GM20431 (cell line): ENCODE data around the gene CDC7.
"Not testable (repeated sequence)": the region's sequence is repeated elsewhere in the genome, so short reads cannot be mapped to it uniquely, and the experiment has no call there.

Source experiments
- in situ Hi-C: fragments of 300-500 bp; cut with MseI, MboI; formaldehyde crosslinking; loops from one replicate; pipeline ENCODE4 v1.15.0; 2020; ENCODE audit warnings: low sequenced_read_pairs; ENCODE audit not compliant: unreplicated experiment

Gene CDC7

DNA sequence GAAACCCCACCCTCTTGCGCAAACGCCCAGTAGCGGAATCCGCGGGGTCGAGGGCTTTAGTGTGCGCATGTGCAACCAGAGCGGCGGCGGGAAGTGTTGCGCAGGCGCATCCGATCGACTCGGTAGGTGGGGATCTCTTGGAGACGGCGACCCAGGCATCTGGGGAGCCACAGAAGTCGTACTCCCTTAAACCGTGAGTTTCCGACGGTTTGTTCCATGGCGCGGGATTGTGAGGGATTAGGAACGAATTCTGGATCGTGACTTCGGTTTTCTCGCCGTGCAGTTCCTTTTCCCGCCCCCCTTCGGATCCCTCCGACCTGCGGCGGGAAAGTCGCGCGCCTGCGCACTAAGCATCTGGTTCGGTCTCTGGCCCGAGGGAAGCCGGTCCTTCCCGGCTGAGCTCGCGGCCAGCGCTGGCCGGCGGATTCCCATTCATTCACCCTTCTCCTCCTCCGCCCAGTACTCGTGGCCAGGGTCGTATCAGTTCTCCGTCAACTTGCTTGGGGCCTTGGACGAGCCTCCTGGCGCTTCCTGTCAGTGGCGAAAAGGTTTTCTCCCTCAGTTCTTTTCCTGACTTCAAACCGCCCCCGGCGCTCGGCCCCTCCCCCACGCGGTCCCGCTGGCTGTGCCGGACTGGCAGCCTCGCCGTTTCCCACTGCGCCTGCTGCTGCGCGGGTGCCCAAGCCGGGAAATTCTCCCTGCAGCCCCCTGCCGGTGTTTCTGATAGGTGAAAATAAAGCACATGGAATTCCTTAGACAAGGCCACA lies at the start of gene CDC7:
Gene CDC7 (plus strand): TSS at position 96 of the 767 bp plus-strand sequence. CDS start 866 bp downstream, outside the sequence.
- in situ Hi-C loops, result no loop called here

DNA sequence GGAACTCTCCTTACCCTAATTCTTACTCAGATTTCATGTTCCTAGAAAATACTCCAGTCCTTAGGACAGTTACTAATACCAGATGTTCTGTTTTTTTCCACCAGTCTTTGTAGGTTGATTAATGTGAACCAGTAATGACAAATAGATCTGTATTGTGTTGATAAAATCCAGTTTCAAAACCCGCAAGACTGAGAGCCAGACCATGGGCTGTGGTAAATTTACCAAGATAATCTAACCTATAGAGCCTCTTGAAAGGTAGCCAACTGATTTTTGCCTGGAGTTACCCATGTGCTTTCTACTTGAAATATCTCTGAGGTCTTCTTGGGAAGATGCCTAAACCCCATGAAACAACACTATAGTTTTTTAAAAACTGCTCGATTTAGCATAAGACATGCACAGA lies 46.5 kb upstream of the CDC7 start:
- in situ Hi-C loops, result no loop called here

DNA sequence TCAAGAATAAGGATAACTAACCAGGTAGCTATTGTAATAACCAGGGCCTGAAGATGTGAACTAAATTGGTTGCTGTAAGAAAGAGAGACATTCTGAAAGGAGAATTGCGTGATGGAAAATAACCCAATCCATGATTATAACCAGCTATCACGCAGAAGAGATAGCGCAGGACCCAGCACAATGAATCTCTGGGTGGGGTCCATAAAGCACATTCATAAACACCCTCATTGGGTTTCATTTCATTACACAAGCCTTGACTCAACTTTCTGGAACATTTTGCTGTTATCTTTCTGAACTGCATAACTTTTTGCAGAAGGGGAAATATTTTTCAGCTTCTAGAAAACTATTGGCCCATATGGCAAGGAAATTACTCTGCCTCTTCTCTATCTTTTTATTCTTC lies 45.3 kb upstream of the CDC7 start:
- in situ Hi-C loops, result no loop called here

DNA sequence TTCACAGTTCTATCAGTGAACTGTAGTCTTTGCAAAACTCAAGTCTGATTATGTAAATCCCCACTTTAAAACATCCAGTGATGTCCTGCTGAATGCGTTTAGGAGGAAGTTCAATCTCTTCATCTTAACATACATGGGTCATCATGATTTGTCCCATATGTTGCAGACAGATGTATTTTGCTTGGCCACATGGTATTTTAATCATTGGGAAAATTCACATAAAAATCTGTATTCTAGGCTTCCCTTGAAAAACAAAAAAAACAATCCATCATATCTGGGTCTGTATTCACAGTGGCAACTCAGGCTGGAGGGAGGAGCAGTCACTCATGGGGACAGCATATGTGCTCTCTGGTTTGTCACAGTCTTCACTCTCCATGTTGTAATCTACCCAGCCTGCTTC lies 44.8 kb upstream of the CDC7 start:
- in situ Hi-C loops, result no loop called here

DNA sequence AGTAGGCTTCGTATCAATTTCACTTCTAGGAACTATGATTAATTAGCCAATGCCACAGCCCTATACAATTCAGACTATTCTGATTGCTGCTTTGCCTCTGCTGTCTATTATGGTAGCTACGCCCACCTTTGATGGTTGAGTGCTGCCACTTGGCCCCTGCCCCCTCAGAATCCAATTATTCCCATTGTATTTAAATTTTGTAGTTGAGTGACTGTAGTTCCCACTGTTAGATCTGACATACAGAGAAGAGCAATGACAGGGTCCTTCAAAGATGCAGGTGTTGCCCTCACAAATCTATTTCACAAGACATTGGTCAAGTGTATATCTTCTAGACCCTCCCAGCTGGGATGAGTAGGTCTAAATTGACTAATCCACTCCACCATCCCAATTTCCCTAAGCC lies 35.3 kb upstream of the CDC7 start:
- in situ Hi-C loops, result not testable (repeated sequence)

DNA sequence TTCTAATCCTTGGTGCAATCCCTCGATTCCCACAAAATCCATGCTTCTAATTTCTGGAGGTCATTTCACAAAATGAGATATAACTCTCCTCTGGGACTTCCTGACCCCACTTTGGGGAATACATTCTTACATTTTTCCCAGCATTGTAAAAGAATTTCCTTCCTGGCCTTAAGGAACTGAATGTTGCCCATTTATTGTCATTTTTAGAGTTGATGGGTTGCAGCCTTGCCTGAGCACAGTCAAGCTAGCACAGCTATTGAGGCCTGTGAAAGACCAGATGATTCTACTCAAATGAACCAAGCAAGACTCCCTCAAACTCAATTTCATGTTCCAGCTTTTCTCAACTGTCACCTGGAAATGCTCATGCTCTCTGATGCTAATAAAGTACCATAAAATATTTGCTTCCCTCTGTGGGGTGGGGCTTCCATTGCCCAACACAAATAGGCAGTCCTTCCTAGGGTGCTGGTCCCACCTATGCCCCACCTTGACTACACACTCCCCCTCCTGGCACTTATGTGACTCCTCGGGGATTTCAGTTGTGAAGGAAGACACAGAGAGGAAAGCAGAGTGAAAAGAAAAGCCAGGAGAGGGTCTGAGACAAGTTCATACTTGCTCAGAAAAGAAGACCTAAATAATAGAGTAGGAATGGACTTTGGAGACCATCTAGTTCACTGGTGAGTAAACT lies 24.0 kb upstream of the CDC7 start:
- in situ Hi-C loops, result no loop called here

DNA sequence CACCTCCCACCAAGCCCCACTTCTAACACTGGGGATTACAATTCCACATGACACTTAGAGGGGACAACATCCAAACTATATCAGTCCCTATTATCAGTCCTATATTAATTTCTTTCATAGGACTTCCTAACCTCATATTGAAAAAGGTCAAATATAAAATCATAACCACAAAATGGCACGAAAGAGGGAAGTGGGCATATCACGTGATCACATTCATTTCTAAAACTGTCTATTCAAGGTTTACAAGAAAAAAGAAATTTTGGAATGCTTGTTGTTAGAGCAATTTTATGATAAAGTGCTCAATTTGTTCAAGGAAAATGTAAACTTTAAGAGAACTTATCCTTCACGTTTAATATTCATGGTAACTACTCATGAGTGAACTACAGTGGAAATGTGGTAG lies 13.2 kb upstream of the CDC7 start:
- in situ Hi-C loops, result no loop called here

DNA sequence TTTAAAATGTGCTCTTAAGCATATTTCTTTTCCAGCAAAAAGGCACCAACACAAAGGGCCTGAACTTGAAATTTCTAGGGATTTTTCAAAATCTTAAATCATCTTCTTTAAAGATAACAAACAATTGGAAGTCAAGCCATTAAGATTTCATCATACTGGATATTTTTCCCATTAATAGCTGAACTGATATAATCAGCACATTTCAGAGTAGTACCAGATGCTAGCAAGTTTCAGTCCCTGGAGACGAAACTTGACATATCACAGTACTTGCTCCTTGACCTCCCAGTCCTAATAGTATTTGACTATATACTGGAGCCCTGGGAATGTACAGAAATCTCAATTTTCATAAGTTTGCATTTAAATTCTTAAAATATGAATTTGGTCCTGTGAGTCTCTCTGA lies 10.2 kb upstream of the CDC7 start:
- in situ Hi-C loops, result no loop called here

DNA sequence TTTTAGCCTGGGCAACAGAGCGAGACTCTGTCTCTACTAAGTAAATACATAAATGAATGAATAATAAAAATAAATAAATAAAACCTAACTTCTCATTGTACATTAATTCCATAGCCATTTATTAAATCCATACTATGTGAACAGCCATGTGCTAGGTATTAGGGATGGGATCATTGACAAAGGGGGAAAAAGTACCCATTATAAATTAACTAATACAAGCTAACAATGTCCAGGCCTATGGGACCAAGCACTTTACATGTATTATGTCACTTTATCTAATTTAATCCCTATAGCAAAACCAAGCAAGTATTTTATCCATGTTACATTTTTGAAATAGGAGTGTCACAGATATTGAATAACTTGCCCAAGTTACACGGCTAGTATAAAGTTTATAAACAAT lies 2.6 kb upstream of the CDC7 start:
- in situ Hi-C loops, result no loop called here

DNA sequence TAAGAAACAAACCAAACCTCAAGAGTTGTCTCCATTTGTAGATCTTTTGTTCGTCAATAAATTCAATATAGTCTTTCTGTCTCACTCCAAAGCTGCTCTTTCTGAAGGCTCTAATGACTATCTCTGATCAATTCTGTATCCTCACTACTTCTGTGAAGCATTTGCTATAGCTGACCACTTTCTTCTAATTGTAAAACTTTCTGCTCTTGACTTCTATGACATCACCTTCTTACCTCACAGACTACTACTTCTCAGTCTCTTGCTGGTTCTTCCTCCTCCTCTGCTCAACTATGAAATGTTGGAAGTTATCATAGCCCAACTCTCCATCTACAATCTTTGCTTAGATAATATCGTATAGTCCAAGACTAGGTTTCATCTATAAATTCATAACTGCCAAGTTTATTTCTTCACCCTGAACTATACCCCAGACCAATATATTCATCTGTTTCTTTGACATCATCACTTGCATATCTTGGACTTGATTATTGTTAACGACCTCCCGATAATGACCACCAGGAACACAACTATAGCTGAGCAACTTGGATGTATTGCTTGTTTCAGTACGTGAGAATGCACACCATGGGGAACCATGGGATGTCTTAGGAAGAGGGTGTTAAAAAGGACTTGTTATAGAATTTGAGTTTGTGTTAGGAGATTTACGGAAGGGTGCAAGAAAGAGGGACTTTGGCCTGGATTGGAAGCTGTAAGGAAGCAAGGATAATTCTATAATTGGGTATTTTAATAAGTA lies 2.0 kb upstream of the CDC7 start:
- in situ Hi-C loops, result no loop called here

DNA sequence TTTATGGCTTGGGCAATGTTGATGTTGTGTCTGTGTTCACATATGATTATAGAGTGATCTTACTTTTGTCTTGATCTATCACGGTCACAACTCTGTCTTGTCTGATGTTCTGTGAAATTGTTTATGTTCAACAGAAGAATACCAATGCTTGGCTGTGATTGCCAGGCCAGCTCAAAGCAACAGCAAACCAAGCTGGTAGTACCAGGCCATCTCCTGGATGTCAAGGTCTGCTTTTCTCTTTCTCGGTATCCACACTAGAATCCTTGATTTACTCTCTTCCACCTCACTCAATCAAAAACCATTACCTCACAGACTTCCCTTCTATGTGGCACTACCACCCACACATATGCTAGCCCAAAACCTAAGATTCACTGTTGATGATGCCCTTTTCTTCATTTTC lies 1.3 kb upstream of the CDC7 start:
- in situ Hi-C loops, result no loop called here

DNA sequence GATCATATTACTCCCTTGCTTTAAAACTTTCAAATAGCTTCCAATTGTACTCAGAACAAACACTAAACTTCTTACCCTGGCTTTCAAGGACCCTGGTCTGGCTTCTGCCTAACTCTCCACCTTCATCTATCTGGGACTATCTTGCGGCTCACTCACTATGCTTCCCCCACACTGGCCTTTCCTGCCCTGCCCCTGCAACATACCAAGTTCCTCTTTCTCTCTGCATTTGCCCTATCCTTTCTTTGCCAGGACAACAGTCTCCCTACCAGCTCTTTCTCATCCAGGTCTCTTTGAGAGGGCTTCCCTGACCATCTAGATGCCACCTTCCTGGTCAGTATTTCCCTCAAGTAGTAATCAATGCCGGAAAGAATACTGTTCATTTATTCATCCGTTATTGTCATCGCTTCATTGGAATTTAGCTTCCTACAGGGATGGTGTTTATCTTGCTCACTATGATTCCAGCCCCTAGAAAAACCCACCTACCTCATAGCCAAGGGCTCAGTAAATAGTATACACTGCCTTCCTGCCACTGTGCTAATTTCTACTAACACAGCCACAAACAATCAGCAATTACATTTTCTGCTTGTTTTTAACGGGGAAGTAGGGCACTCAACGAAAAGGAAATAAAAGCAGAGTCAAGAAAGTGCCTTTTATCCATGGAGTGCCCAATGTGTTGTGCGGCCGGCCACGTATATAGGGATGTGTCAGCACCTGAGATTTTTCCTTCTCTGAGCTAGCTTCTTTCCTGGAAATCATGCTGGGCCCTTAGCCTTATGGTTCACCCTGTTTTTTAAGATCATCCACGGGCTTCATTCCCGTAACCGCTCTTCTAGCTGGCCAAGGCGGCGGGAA lies 521 bp upstream of the CDC7 start:
- in situ Hi-C loops, result no loop called here

DNA sequence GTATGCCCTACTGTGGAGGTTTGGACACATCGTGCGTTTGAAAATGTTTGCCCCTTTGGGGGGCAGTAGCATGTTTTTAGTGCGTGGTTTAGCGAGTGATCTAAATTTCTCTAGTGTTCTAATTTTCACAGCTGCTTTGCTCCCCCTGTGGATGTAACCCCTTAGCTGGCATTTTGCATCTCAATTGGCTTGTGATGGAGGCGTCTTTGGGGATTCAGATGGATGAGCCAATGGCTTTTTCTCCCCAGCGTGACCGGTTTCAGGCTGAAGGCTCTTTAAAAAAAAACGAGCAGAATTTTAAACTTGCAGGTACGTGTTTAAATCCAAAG lies 836 bp downstream of the CDC7 start:
- in situ Hi-C loops, result no loop called here

DNA sequence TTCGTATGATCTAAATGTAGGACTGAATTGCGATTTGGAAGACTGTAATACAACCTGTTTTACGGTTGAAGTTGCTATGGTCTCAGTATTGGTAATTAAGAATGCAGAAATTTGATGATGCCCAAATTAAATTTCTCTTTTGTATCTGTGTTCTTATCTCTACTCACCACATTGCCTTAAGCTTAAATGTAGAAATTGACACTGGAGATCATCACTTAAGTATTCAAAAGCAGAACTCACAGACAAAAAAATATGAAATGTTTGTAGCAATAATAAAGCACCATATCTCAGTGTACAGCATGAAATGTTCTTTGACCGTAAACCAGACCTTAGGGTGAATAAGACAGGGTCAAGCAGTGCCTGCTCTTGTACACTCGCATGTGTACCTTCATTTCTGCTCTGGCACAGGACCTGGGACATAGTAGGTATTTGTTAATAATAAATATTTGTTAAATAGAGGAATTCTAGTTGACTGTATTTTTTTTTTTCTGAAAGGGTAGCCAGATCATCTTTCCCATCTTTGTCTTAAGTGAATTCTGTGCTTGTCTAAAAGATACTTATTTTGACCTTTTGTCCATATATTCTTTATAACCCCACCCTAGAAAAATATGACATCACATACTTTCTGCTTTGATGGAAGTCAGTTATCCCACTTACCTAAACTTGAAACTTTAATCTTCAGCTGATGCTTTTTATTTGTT lies 1.5 kb downstream of the CDC7 start:
- in situ Hi-C loops, result no loop called here

DNA sequence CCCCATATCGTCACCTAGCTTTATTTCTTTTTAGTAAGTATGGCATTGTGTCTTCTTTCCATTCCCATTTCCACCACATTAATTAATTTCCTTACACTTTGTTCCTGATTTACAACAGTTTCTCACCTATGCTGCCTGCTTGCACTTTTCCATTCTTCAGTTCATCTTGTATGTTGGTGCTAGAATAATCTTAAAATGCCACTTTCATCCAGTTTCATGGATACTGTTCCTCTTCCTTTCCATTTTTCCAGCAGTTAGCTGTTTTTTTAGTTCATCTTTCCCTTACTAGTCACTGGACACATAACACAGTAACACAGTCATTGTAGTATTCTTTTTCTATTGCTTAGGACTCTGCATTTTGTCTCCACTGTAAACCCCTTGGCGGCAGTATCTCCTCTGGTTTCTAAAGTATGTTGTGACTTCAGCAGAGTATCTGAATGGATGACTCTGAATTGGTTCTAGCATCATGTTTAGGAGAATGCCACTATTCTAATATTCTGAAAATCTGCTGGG lies 2.1 kb downstream of the CDC7 start:
- in situ Hi-C loops, result no loop called here

DNA sequence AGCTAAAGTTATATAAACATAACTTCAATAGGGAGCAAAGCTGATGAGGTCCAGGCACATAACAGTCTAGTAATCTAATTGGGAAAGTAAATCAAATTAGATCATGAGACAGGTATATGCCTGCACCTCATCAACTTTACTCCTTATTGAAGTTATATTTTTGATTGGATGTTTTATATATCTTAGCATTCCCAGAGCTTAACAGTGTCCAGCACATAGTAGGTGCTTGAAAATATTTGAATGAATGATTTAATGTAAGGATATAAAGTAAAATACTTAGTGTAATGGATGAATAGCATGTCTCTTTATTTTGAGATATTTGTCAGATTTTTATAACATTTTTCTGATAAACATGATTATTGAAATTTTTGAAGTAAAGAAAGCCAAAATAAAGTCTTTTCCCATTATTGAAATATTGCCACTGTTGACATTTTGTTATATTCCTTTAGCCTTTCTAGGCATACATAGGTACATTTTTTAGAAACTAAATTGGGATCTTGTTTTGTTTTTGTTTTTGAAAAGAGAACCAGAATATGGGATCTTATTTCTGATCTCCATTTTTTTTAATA lies 2.8 kb downstream of the CDC7 start:
- in situ Hi-C loops, result no loop called here

DNA sequence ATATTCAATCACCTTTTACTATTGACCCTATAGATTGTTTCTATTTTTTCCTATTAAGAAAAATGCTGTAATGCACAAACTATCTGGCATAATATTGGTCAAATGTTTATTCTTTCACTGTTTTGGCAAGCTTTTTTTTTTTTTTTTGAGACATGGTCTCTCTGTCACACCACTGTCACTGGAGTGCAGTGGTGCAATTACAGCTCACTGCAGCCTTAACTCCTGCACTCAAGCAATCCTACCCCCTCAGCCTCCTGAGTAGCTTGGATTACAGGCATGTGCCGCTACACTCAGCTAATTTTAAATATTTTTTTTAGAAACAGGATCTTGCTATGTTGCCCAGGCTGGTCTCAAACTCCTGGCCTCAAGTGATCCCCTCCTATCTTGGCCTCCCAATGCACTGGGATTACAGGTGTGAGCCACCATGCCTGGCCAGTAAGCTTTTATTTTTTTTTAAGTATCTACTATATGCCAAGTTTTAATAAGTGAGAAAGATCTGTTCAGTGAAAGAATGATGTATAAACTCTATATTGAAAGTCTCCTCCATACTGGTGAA lies 3.4 kb downstream of the CDC7 start:
- in situ Hi-C loops, result no loop called here

DNA sequence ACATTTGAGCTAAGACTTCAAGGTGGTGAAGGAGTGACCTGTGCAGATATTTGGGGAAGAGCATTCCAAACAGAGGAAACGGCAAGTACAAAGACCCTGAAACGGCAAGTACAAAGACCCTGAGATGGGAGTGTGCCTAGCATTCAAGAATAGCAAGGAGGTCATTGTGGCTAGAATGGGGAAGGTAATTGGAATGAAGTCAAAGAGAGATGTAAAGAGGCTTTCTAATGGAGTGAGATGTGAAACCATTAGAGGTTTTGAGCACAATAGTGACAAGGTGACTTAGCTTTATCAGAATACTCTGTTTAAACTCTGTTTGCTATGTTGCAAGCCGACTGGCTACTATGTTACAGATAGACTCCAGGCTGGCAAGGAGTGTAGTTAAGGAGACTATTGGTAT lies 4.4 kb downstream of the CDC7 start:
- in situ Hi-C loops, result no loop called here

DNA sequence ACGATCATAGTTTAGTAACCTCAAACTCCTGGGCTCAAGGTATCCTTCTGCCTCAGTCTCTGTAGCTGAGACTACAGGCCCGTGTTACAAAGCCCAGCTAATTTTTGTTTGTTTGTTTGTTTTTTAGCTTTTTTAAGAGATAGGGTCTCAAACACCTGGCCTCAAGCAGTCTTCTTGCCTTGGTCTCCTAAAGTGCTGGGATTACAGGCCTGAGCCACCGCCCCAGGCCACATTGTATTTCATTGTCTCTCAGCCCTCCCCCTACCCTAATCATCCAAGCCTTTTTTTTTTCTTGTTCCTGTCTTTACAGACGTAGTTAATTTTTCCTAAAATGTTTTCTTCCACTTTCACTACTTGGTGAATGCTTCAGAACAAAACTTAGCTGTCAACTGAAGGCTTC lies 5.4 kb downstream of the CDC7 start:
- in situ Hi-C loops, result no loop called here
